HFFc6 (cell line): ENCODE measurements around the gene UBD. TPM values are rescaled to one million over a fixed set of nuclear protein-coding genes. Genes with fewer than 3 reads are reported as not detected.

Source experiments
- DNase-seq: peaks from one replicate; pipeline ENCODE4 v3.0.0-alpha.2; 2018
- H3K27ac Mint-ChIP-seq: 2 replicates; pipeline ENCODE4 v1.8.0; 2020; ENCODE audit warnings: mild to moderate bottlenecking, mixed read lengths
- H3K27me3 Mint-ChIP-seq: 2 replicates; pipeline ENCODE4 v1.8.0; 2021; ENCODE audit warnings: mild to moderate bottlenecking, moderate library complexity, mixed read lengths; ENCODE audit not compliant: insufficient read depth
- H3K36me3 Mint-ChIP-seq: 2 replicates; pipeline ENCODE4 v1.8.0; 2021; ENCODE audit warnings: low read depth, mixed read lengths
- H3K4me1 Mint-ChIP-seq: 2 replicates; pipeline ENCODE4 v1.8.0; 2020; ENCODE audit warnings: low read depth, mixed read lengths
- H3K4me3 Mint-ChIP-seq: 2 replicates; pipeline ENCODE4 v1.8.0; 2020; ENCODE audit warnings: mild to moderate bottlenecking, moderate library complexity, mixed read lengths
- H3K9me3 Mint-ChIP-seq: 2 replicates; pipeline ENCODE4 v1.8.0; 2020; ENCODE audit warnings: mild to moderate bottlenecking, mixed read lengths
- CTCF ChIP-seq: fragments of 200-600 bp; sonication (generic); IDR thresholded peaks from 2 replicates; pipeline ENCODE4 v1.5.0; 2021; ENCODE audit warnings: antibody characterized with exemption, mild to moderate bottlenecking
- total RNA-seq, 6 experiments: library from RNA; stranded (reverse); fragmentation: NEBNext Ultra II Directional; extraction: Animal tissue kit (Norgen Biotek cat#: 25700); gene quantifications; 2 replicates in 1 of 6; 3 replicates in 5 of 6; pipeline ENCODE4 v1.2.3, GENCODE V29; 2021

UBD gene
- total RNA-seq, 6 experiments from 2014 or later, result not detected

GRCh38 chr6:29553268-29554057 lies 6.1 kb downstream of the UBD start:
- H3K27ac Mint-ChIP-seq, result no peak overlapping the region
- no peaks in the 10 kb centered on the region for H3K36me3 Mint-ChIP-seq
- no peaks in the 10 kb centered on the region for H3K4me1 Mint-ChIP-seq
- H3K27me3 Mint-ChIP-seq, result peaks cover 2% of the 10 kb centered on the region
- H3K9me3 Mint-ChIP-seq, result peaks cover 9% of the 10 kb centered on the region; the same call in 1 of the 2 replicates
- H3K4me3 Mint-ChIP-seq, result no peak overlapping the region
- no peak for DNase-seq
- TF ChIP-seq CTCF, result no peak

GRCh38 chr6:29552512-29553051 lies 7.0 kb downstream of the UBD start:
- H3K27ac Mint-ChIP-seq, result no peak overlapping the region
- peak; percentile 69 for DNase-seq
- H3K4me1 Mint-ChIP-seq, result no peaks in the 10 kb centered on the region
- TF ChIP-seq CTCF, result no peak
- H3K4me3 Mint-ChIP-seq, result no peak overlapping the region
- peaks cover 9% of the 10 kb centered on the region; the same call in 1 of the 2 replicates for H3K9me3 Mint-ChIP-seq
- peaks cover 2% of the 10 kb centered on the region for H3K27me3 Mint-ChIP-seq
- no peaks in the 10 kb centered on the region for H3K36me3 Mint-ChIP-seq

- no peak overlapping the region for H3K27ac Mint-ChIP-seq
- TF ChIP-seq CTCF, result no peak
- H3K9me3 Mint-ChIP-seq, result peaks cover 10% of the 10 kb centered on the region; the same call in 1 of the 2 replicates
- no peaks in the 10 kb centered on the region for H3K4me1 Mint-ChIP-seq
- H3K27me3 Mint-ChIP-seq, result peaks cover 4% of the 10 kb centered on the region
- H3K4me3 Mint-ChIP-seq, result no peak overlapping the region
- DNase-seq, result no peak
- H3K36me3 Mint-ChIP-seq, result no peaks in the 10 kb centered on the region
Measured at GRCh38 chr6:29547573-29547972, 12.0 kb downstream of the UBD start.

- Mint-ChIP-seq H3K27me3 (peaks cover 5% of the 10 kb centered on the region), H3K4me3 (no peak overlapping the region), H3K9me3 (peaks cover 33% of the 10 kb centered on the region), H3K4me1 (no peaks in the 10 kb centered on the region), H3K27ac (no peak overlapping the region), H3K36me3 (0 out of 2 replicates have a peak, but pooled peaks cover 5% of the 10 kb centered on the region)
- TF ChIP-seq CTCF, result no peak
- DNase-seq, result no peak
Measured at GRCh38 chr6:29537714-29538403, 21.7 kb downstream of the UBD start.

- DNase-seq, result no peak
- no peak overlapping the region for H3K4me3 Mint-ChIP-seq
- H3K36me3 Mint-ChIP-seq, result 0 out of 2 replicates have a peak, but pooled peaks cover 3% of the 10 kb centered on the region
- H3K4me1 Mint-ChIP-seq, result no peaks in the 10 kb centered on the region
- H3K9me3 Mint-ChIP-seq, result peaks cover 22% of the 10 kb centered on the region
- TF ChIP-seq CTCF, result no peak
- H3K27me3 Mint-ChIP-seq, result no peaks in the 10 kb centered on the region; the same call in 1 of the 2 replicates
- H3K27ac Mint-ChIP-seq, result no peak overlapping the region
Measured at GRCh38 chr6:29532320-29532951, 27.1 kb downstream of the UBD start.
